Neural cell (in vitro differentiated cells): Measurements from ENCODE around the gene TCN1. TPM values are rescaled to one million over a fixed set of nuclear protein-coding genes. Genes with fewer than 3 reads are reported as not detected.

Experiments used
- H2AFZ ChIP-seq: fragments of 200-600, 300-800 bp; sonication (generic), shearing (Covaris generic); 2 replicates; pipeline ENCODE4 v1.6.0; 2014; ENCODE audit warnings: low read depth, mild to moderate bottlenecking, antibody characterized with exemption, low read length, moderate library complexity
- H3F3A ChIP-seq: fragments of 200-600 bp; shearing (Covaris generic); 2 replicates; pipeline ENCODE4 v1.6.1; 2016; ENCODE audit warnings: mild to moderate bottlenecking, moderate library complexity, mixed read lengths, antibody characterized with exemption, low read length; ENCODE audit not compliant: insufficient read depth, poor library complexity, severe bottlenecking
- H3K27ac ChIP-seq: fragments of 200-600, 300-800 bp; sonication (generic), shearing (Covaris generic); 2 replicates; pipeline ENCODE4 v1.5.1; 2014; ENCODE audit warnings: mild to moderate bottlenecking, low read length, moderate library complexity
- H3K27me3 ChIP-seq: fragments of 300-800, 200-600 bp; sonication (generic), shearing (Covaris generic); 2 replicates; pipeline ENCODE4 v1.6.0; 2014; ENCODE audit warnings: mild to moderate bottlenecking, low read depth, low read length, moderate library complexity; ENCODE audit not compliant: insufficient read depth
- H3K36me3 ChIP-seq: fragments of 300-800, 200-600 bp; sonication (generic), shearing (Covaris generic); 2 replicates; pipeline ENCODE4 v1.5.1; 2014; ENCODE audit warnings: mild to moderate bottlenecking, antibody characterized with exemption, low read length, moderate library complexity; ENCODE audit not compliant: insufficient read depth
- H3K4me2 ChIP-seq: fragments of 300-800, 200-600 bp; sonication (generic), shearing (Covaris generic); 2 replicates; pipeline ENCODE4 v1.6.0; 2014; ENCODE audit warnings: mild to moderate bottlenecking, low read length
- H3K4me3 ChIP-seq: fragments of 300-800, 200-600 bp; sonication (generic), shearing (Covaris generic); 2 replicates; pipeline ENCODE4 v1.5.1; 2014; ENCODE audit warnings: mild to moderate bottlenecking, low read length, moderate library complexity
- H3K79me2 ChIP-seq: fragments of 200-600 bp; shearing (Covaris generic); replicated peaks from 2 replicates; pipeline ENCODE4 v1.6.0; 2014; ENCODE audit warnings: mild to moderate bottlenecking, low read length, moderate library complexity; ENCODE audit not compliant: insufficient read depth
- H3K9ac ChIP-seq: fragments of 300-800, 200-600 bp; sonication (generic), shearing (Covaris generic); 2 replicates; pipeline ENCODE4 v1.6.1; 2016; ENCODE audit warnings: mild to moderate bottlenecking, low read length, mixed read lengths
- H3K9me2 ChIP-seq: fragments of 200-600 bp; shearing (Covaris generic); 2 replicates; pipeline ENCODE4 v1.6.1; 2016; ENCODE audit warnings: mild to moderate bottlenecking, low read length, mixed read lengths; ENCODE audit not compliant: insufficient read depth
- H3K9me3 ChIP-seq: fragments of 200-600, 300-800 bp; sonication (generic), shearing (Covaris generic); 2 replicates; pipeline ENCODE4 v1.6.1; 2016; ENCODE audit warnings: mild to moderate bottlenecking, mixed run types, low read length, moderate library complexity, mixed read lengths
- H4K20me1 ChIP-seq: fragments of 200-600 bp; shearing (Covaris generic); 2 replicates; pipeline ENCODE4 v1.6.1; 2016; ENCODE audit warnings: mild to moderate bottlenecking, mixed run types; ENCODE audit not compliant: insufficient read depth
- EP300 ChIP-seq: fragments of 450-650 bp; conservative IDR thresholded peaks from 2 replicates; pipeline ENCODE4 v1.6.1; 2014; ENCODE audit warnings: antibody characterized with exemption, mild to moderate bottlenecking, moderate library complexity; ENCODE audit not compliant: poor library complexity, severe bottlenecking
- EZH2 ChIP-seq: fragments of 200-600, 300-800 bp; shearing (Covaris generic), sonication (generic); IDR thresholded peaks from 2 replicates; pipeline ENCODE4 v1.6.1; 2014; ENCODE audit warnings: antibody characterized with exemption, low read length, borderline replicate concordance, mild to moderate bottlenecking; ENCODE audit not compliant: insufficient read depth, poor library complexity, severe bottlenecking
- MXI1 ChIP-seq: fragments of 450-650 bp; conservative IDR thresholded peaks from 2 replicates; pipeline ENCODE4 v1.6.1; 2014; ENCODE audit warnings: antibody characterized with exemption, mild to moderate bottlenecking; ENCODE audit not compliant: poor library complexity, severe bottlenecking
- POLR2AphosphoS5 ChIP-seq: IDR thresholded peaks from 2 replicates; pipeline ENCODE4 v1.6.1; 2012
- RAD21 ChIP-seq: fragments of 450-650 bp; conservative IDR thresholded peaks from 2 replicates; pipeline ENCODE4 v1.6.1; 2014; ENCODE audit warnings: antibody characterized with exemption, mild to moderate bottlenecking, moderate library complexity
- SMC3 ChIP-seq: fragments of 450-650 bp; conservative IDR thresholded peaks from 2 replicates; pipeline ENCODE4 v1.6.1; 2014; ENCODE audit warnings: antibody characterized with exemption, mild to moderate bottlenecking, moderate library complexity; ENCODE audit not compliant: poor library complexity
- TAF1 ChIP-seq: IDR thresholded peaks from 2 replicates; pipeline ENCODE4 v1.6.1; 2012; ENCODE audit warnings: low read depth
- polyA plus RNA-seq: library from polyadenylated mRNA; depleted of rRNA; stranded (reverse); fragments of >200 nt; gene quantifications from 2 replicates; pipeline ENCODE4 v1.2.3, GENCODE V29; 2014
- TF ChIP-seq, protein P1 (sequence below): fragments of 450-650 bp; IDR thresholded peaks from 2 replicates; pipeline ENCODE4 v1.5.1; 2014; ENCODE audit warnings: antibody characterized with exemption, mild to moderate bottlenecking, moderate library complexity; ENCODE audit not compliant: poor library complexity, severe bottlenecking
- TF ChIP-seq, protein P2 (sequence below): IDR thresholded peaks from 2 replicates; pipeline ENCODE4 v1.6.1; 2012; ENCODE audit warnings: borderline replicate concordance

TCN1 gene
- polyA plus RNA-seq, 1 donor from 2014 or later: not detected

DNA sequence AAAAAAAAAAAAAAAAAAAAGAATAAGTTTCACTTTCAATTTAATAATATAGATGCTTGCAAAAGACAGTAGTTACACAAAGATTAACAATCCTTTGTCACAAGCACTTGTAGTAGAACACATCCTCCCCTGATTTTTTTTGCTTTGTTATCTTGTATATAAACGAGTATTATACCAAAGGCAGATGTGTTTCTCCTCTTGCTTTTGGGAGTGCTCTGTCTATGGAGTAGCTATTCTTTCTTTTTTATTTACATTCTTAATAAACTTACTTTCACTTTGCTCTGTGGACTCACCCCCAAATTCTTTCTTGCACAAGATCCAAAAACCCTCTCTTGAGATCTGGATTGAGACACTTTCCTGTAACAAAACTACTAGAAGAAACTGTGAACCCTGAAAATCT is 52.3 kb downstream of the TCN1 start:
- no peaks in the 10 kb centered on the region for H3K9me2 ChIP-seq
- no peaks in the 10 kb centered on the region for H3K79me2 ChIP-seq
- TF ChIP-seq, protein P1, sequence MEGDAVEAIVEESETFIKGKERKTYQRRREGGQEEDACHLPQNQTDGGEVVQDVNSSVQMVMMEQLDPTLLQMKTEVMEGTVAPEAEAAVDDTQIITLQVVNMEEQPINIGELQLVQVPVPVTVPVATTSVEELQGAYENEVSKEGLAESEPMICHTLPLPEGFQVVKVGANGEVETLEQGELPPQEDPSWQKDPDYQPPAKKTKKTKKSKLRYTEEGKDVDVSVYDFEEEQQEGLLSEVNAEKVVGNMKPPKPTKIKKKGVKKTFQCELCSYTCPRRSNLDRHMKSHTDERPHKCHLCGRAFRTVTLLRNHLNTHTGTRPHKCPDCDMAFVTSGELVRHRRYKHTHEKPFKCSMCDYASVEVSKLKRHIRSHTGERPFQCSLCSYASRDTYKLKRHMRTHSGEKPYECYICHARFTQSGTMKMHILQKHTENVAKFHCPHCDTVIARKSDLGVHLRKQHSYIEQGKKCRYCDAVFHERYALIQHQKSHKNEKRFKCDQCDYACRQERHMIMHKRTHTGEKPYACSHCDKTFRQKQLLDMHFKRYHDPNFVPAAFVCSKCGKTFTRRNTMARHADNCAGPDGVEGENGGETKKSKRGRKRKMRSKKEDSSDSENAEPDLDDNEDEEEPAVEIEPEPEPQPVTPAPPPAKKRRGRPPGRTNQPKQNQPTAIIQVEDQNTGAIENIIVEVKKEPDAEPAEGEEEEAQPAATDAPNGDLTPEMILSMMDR: no peak
- no peak for TF ChIP-seq TAF1
- no peak for TF ChIP-seq EP300
- no peak for TF ChIP-seq EZH2
- no peak for TF ChIP-seq POLR2AphosphoS5
- TF ChIP-seq SMC3: no peak
- TF ChIP-seq, protein P2, sequence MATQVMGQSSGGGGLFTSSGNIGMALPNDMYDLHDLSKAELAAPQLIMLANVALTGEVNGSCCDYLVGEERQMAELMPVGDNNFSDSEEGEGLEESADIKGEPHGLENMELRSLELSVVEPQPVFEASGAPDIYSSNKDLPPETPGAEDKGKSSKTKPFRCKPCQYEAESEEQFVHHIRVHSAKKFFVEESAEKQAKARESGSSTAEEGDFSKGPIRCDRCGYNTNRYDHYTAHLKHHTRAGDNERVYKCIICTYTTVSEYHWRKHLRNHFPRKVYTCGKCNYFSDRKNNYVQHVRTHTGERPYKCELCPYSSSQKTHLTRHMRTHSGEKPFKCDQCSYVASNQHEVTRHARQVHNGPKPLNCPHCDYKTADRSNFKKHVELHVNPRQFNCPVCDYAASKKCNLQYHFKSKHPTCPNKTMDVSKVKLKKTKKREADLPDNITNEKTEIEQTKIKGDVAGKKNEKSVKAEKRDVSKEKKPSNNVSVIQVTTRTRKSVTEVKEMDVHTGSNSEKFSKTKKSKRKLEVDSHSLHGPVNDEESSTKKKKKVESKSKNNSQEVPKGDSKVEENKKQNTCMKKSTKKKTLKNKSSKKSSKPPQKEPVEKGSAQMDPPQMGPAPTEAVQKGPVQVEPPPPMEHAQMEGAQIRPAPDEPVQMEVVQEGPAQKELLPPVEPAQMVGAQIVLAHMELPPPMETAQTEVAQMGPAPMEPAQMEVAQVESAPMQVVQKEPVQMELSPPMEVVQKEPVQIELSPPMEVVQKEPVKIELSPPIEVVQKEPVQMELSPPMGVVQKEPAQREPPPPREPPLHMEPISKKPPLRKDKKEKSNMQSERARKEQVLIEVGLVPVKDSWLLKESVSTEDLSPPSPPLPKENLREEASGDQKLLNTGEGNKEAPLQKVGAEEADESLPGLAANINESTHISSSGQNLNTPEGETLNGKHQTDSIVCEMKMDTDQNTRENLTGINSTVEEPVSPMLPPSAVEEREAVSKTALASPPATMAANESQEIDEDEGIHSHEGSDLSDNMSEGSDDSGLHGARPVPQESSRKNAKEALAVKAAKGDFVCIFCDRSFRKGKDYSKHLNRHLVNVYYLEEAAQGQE: no peak
- no peak for TF ChIP-seq RAD21
- TF ChIP-seq MXI1: no peak
- H3K4me2 ChIP-seq: no peak overlapping the region
- no peak overlapping the region for H2AFZ ChIP-seq
- H3K27ac ChIP-seq: no peak overlapping the region
- H3K9me3 ChIP-seq: no peaks in the 10 kb centered on the region
- no peaks in the 10 kb centered on the region for H3K36me3 ChIP-seq
- no peaks in the 10 kb centered on the region for H3F3A ChIP-seq
- no peak overlapping the region for H3K9ac ChIP-seq
- H4K20me1 ChIP-seq: no peaks in the 10 kb centered on the region
- no peaks in the 10 kb centered on the region for H3K27me3 ChIP-seq
- no peak overlapping the region for H3K4me3 ChIP-seq

DNA sequence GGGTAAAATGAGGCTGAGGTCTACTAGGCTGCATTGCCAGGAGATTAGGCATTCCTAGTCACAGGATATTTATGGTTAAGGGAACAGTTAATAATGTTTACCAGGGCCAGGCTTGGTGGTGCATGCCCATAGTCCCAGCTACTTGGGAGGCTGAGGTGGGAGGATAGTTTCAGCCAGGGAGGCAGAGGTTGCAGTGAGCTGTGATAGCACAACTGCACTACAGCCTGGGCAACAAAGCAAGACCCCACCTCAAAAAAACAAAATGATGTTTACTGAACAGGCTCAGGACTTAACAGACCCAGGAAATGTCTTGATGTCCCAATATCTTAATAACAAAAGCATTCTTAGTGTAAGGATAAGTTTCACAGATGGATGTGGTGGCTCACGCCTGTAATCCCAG is 52.9 kb downstream of the TCN1 start:
- H3K4me3 ChIP-seq: no peak overlapping the region
- no peak for TF ChIP-seq POLR2AphosphoS5
- no peak for TF ChIP-seq RAD21
- TF ChIP-seq SMC3: no peak
- TF ChIP-seq, protein P1: no peak
- TF ChIP-seq MXI1: no peak
- TF ChIP-seq, protein P2: no peak
- H3K27ac ChIP-seq: no peak overlapping the region
- H3K9ac ChIP-seq: no peak overlapping the region
- H3K36me3 ChIP-seq: no peaks in the 10 kb centered on the region
- H4K20me1 ChIP-seq: no peaks in the 10 kb centered on the region
- no peak overlapping the region for H3K4me2 ChIP-seq
- no peaks in the 10 kb centered on the region for H3K9me2 ChIP-seq
- no peak overlapping the region for H2AFZ ChIP-seq
- H3K27me3 ChIP-seq: no peaks in the 10 kb centered on the region
- H3K79me2 ChIP-seq: no peaks in the 10 kb centered on the region
- no peaks in the 10 kb centered on the region for H3K9me3 ChIP-seq
- no peaks in the 10 kb centered on the region for H3F3A ChIP-seq
